Inflammatory macrophage treated with lipopolysaccharide for 4 hours (primary cell): ENCODE results near the gene EDAR.

ENCODE experiments used
- DNase-seq: peaks from one replicate; pipeline ENCODE4 v3.0.0-alpha.2; 2020

Gene EDAR

DNA sequence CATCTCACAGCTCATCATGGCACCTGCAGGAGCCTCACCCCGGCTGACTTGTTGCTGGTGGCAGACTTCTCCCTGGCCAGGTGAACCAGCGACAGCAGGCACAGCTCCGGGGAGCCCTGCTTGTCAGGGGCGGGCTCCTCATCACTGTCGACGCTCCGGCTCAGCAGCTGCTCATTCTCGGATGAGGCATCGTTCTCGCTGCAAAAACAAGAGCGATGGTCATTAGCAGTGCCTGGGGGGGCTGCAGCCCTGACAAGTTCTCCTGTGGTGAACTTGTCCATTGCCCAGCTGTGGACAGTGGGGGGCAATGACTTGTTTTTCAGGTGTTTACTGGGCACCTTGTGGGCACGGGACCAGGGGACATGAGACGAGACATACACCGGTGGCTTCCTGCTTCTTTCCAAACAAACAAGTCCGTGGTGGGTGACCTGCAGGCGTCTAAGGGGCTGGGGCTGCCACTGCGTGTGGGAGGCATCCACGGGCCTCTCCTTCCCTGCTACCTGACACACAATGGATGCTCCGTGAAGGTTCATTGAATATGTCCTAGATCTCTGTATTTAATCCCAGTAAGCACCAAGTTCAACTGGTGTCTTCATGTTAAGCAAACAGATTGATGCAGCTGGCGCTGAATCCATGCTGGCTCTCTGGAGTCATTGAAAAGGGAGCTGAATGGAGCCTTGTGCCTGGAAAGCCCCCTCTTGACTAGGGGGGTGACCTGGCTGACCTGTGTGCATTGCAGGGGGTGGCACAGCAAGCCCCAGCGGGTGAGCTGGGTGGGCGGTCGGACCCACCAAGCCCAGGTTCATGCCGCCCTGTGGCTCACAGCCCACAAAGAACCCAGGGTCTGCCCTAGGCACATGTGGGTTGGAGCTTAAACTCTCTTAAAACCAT lies 81.0 kb downstream of the EDAR start:
- DNase-seq: no peak

DNA sequence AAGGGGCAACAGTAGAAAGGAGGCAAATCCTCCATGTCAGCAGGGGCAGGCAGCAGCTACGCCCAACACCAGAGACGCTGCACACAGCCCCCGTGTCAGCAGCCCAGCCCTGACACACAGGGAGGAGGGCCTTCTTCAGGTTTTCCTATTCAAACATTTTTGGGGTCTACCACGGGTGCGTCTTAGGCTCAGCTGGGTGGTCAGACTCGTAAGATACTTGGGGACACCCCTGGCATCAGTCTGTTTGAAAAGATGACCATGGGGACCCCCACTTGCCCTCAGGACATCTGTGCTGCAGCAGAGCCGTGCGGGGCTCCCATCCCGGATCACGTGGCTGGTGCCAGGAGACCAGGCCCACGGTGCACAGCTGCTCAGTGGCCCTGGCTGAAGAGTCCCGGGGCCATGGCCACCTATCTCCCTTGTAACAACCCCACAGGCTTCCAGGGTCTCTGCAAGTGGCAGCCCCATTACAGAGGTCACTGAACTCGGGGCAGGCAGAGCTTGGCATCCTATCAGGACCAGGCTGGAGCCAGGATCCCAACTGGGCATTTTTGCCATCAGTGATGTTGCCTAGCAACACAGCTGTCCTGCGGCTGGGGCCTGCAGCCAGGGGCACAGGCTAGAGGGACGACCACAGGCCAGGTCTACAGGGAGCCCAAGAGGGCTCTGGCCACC lies 82.5 kb downstream of the EDAR start:
- no peak for DNase-seq

DNA sequence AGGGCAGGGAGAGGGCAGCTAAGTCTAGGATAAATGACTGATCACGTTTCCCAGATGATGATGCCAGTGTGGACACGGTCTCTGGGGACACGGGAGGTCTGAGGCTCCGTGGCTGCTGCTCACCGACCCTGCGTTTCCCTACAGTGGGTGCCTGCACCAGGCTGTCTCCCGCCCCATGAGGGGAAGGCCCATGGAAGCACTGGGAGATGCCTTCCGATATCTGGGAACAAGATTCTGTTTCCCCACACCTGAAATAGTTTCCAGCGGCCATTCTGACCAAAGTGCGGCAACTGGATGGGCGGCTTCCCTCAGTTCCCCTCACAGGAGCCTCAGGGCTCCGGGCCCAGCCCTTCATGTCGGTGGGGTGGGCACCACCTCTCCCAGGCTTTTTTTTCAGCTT lies 83.1 kb downstream of the EDAR start:
- no peak for DNase-seq

DNA sequence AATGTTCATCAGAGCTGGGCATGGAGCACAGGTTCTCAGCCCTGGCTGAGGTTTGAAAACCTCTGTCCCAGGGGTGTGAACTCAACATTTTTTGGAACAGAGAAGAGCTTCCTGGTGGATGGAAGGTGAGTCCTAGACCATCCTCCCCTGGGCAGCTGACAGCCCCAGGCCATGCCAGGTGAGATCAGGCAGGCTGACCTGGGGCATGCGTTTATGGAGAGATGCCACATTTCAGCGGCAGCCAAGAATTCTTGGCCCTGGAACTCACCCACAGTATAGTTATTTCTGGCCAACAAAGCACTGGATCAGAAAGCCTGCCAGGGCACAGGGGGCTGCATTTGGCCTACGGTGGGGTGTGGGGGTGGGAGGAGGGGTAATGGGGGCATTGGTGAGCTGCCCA lies 83.8 kb downstream of the EDAR start:
- no peak for DNase-seq

DNA sequence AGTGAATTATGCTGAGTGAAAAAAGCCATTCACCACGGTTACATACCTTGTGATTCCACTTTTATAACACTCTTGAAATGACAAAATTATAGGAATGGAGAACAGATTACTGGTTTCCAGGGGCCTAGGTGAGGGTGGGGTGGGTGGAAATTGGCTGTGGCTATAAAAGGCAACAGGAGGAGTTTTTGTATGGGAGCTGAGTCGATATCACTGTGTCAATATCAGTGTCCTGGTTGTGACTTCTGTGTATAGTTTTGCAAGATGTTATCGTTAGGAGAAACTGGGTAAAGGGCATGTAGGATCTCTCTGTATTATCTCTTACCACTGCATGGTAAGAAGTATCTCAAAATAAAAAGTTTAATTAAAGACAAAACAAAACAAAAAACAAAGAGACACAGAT lies 84.3 kb downstream of the EDAR start:
- no peak for DNase-seq

DNA sequence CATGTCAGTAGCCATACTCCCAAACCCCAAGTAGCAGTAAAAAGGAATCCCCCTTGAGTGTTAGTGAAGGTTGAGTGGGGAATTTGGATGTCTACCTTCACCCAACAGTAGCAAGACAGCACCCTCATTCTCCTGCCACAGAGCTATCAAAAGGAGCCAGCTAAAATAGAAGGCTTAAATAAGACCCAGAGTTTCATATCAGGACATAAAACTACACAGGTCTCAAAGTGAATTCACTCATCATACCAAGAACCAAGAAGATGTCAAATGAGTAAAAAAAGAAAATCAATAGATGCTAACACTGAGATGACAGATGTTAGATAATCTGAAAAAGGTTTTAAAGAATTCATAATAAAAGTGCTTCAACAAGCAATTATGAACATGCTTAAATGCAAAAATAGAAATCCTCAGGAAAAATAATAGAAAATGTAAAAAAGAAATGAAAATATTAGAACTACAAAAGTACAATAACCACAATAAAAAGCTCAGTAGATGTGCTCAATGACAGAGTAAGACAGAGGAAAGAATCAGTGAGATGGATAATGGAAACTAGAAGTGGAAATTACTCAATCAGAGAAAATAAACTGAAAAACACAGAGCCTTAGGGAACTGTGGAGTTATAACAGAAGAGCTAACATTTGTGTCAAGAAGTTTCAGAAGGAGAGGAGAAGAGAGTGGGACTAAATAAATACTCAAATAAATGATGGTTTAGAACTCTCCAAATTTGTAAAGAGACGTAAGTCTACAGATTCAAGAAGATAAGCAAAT lies 90.5 kb downstream of the EDAR start:
- DNase-seq: no peak

DNA sequence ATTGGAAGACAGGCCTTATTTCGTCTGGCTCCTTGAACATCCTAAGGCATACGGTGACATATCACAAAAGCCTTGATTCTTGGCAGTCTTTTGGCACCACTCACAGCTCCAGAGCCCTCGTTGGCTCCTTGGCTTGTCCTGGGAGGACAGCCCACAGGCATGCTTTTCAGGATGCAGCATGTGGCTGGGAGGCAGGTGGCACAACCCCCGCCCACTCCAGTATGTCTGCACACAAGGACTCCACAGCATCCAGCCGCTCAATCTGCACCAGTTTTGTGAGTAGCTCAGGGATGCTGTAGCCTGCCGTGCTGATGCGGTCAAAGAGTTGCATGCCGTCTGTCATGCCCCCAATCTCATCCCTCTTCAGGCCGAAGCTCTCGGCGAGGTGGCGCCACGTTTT lies 92.3 kb downstream of the EDAR start:
- DNase-seq: no peak

DNA sequence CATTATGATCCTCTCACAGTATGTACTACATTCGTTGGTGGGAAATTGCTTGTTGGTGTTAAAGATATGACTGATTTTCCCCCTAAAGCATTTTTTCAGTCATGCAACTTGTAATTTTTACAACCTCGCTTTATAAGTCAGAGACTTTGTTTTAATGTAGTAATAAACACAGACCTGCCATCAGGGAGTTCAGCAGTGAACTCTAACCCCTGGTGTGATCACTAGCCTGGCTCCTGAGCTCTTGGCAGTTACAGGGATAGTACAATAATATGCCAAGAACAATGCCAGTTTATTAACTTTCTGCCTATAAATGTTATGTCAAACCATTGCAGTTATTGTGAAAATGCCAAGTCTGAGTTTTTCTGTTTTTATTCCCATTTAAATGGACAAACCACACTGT lies 93.8 kb downstream of the EDAR start:
- no peak for DNase-seq

DNA sequence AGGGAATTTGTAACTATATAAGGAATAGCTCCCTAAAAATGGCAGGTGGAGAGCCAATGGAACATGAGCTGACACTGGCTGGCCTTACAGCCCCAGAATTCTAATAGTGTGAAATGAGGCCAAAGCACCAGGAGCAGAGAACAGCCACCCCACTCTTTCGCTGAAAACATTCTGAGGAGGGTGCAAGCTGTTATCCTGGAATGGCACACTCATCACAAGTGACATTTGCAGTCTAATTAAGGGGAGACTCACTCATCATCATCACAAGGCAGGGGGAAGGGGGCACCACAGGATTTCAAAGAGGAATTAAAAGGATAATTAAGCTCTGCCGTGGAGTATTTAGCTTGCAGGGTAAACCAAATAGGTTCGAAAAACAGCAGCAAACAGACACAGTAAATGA lies 94.3 kb downstream of the EDAR start:
- DNase-seq: no peak

DNA sequence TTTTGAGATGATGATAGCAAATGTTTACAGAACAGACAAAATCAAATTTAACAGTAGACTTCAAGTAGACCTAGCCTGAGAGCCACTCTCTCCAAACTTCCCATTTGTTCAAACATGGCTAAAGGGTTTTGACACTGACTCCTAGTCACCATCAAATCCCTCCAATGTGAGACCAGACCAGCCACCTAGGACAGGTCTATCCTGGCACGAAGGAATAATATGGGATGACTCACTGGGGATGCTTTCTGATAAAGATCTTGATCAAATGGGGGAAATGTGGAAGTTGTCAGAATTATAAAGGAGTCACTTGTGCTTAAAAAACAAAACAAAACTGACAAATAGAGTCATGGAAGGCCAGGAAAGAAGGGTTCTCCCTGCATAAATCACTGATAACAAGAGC lies 95.7 kb downstream of the EDAR start:
- no peak for DNase-seq

DNA sequence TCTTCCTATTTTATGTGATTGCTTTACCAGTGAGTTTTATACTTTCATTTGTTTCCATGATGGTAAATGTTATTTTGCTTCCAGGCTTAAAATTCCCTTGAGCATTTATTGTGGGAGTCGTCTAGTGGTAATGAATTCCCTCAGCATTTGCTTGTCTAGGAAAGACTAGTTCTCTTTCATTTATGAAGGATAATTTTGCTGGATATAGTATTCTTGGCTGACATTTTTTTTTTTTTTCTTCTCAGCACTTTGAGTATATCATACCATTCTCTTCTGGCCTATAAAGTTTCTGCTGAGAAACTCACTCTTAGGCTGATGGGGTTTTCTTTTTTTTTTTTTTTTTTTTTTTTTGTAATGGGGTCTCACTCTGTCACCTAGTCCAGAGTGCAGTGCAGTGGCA lies 99.1 kb downstream of the EDAR start:
- DNase-seq: no peak

DNA sequence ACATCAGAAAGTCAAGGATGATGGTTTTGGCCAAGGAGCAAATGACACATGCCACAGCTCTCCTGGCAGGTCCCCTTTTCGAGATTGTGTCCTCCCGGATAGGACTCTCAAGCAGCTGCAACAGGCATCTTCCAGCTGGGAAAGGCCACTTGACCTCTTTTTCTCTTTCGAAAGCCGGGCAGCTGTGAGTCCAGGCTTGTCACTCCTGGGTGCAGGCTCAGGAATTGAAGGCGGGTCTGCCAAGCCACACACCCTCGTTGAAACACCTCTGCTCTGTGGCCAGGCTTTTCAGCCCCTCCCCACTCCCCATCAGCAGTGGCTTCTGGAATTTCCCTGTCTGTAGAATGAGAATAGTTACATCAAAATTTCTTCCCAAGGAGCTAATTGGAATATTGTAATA lies 104.4 kb downstream of the EDAR start:
- no peak for DNase-seq

DNA sequence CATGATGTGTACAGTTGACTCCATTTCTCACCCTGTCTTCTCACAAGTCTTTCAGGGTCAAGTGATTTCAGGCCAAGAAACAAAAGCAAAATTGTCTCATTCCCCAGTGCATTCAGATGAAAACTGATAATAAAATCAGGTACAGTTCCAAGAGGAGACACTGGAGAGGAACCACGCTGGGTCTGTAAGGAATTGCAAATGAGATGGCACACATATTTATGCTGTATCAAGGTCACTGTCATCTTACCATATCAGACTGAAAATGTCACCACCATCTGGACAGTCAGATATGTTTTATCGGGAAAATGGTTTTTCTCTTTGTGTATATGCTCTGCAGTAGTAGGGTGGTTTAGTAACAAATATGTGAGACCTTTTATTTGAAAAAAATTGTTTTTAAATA lies 110.7 kb downstream of the EDAR start:
- DNase-seq: no peak

DNA sequence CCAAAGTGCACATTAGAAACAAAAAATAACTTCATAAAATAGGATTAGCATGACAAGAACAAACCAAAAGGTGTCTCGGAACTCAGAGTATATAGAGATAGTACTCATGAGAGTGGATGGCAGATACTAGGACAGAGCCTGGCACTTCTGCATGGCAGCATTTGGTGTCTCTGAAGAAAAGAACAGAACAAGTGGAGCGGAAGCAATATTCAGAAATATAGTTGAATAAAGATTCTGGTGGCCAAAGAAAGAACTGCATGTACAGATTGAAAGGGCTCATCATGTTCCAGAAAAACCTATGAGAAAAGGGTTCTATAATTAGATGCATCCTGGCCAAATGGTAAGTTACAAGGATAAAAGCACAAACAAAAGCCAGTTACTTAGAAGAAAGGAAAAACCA lies 111.5 kb downstream of the EDAR start:
- no peak for DNase-seq

DNA sequence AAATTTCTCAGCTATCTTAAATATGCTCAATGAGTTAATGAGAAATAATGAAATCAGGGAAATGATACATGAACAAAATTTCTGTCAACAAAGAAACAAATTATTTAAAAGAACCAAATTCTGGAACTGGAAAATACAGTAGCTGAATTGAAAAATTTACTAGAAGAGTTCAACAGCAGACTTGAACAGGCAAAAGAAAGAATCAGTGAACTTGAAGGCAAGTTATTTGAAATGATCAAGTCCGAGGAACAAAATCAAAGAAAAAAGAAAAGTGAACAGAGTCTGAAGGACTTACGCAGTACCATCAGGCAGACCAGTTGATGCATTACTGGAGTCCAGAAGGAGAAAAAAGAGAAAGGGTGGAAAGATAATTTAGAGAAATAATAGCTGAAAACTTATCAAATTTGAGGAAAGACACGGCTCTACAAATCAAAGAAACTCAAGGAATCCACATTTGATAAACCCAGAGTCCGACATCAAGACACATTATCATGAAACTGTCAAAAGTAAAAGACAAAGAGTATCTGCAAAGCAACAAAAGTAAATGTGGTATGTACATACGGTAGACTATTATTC lies 118.9 kb downstream of the EDAR start:
- no peak for DNase-seq

DNA sequence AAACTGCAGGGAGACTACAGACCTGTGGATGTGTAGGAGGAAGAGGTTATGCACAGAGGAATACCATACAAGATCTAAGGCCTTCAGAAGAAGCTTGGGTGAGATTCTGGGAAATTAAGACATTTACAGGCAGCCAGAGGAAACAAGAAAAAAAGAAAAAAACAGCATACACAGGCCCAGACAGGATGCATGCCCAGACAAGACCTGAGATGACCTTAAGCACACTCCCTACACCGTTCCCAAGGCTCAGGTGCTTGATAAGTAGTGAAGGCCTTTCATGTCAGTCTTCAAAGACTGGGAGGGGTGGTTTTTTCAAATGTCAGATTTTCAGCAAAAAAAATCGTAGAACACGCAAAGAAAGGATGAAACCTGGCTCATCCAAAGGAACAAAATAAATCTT lies 119.5 kb downstream of the EDAR start:
- DNase-seq: no peak

DNA sequence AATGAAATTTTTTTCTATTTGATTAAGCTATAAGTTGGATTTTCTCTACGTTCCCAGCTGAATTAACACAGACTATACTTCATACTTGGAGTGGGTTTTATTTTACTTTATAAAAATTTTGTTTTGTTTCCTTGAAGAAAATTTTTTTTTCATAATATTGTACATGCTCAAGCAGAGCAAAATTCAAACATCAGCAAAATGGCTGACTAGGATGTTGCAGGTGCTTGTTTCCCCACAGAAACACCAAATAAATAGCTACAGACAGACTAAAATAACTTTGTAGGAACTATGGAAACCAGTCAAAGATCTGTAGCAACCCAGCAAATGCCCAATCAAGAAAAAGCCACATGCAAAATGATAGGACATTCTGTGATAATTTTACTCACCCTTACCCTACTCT lies 120.1 kb downstream of the EDAR start:
- DNase-seq: no peak

DNA sequence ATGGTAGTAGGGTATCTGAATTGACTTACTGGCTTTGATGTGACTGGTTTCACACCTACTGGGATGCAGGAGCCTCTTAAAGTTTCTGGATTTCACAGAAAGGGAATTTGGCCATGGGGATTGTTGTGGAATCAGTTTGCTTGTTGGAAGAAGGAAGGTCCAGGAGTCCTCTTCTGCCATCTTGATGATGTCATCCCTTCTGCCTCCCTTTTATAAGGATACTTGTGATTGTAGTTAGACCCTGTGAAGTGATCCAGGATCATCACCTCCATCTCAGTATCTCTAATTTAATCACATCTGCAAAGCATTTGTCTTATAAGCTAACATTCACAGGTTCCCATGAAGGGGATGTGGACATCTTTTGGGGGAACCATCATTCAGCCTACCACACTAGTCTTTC lies 123.0 kb downstream of the EDAR start:
- no peak for DNase-seq

DNA sequence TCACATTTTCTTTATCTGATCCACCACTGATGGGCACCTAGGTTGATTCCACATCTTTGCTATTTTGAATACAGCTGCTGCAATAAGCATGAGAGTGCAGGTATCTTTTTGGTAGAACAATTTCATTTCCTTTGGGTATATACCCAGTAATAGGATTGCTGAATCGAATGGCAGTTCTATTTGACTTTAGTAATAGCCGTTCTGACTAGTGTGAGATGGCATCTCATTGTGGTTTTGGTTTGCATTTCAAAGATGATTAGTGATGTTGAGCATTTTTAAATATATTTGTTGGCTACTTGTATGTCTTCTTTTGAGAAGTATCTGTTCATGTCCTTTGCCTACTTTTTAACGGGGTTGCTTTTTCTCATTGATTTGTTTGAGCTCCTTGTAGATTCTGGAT lies 130.1 kb downstream of the EDAR start:
- no peak for DNase-seq

DNA sequence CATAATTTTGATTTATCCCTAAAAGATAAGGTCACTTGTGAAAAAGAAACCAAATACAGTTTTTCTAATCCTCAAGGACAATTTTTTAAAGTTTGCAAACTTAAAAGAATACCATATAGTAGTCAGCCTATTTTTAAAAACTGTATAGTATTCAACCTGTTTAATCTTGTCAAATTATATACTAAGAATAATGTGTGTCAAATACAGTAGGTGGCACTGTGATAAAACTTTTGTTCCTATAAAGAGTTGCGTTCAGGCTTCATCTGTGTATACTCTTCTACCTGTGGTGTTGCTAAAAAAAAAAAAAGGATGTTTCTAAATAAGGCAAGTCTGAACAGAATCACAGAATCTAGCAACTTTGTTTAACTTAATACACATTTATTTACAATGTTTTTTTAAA lies 133.8 kb downstream of the EDAR start:
- DNase-seq: no peak

DNA sequence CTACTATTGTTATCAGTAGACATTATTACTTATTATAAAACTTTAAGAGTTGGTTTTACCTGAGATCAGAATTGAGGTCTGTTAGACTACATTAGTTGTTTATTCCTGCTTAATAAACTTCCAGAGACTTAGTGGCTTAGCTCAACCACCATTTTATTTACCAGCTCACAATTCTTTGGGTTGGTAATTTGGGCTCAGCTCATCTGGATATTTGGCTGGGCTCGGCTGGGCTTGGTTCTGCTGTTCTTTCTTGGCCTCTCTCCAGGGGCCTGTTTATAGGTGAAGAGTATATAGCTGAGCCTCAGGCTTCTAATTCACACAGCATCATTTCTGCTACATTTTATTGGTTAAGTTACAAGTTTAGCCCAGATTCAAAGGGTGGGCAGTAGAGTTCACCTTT lies 134.5 kb downstream of the EDAR start:
- DNase-seq: no peak

DNA sequence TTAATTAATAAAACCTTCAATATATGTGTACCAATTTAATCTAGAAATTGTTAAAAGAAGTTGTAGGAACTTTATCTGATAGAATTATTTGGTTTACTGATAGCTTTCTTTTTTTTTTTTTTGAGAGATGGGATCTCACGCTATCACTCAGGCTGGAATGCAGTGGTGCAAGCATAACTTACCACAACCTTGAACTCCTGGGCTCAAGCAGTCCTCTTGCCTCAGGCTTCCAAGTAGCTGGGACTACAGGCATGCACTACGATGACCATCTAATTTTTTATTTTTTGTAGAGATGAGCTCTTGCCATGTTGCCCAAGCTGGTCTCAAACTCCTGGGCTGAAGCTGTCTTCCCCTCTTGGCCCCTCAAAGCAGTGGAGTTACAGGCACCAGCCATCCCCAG lies 135.6 kb downstream of the EDAR start:
- DNase-seq: no peak

DNA sequence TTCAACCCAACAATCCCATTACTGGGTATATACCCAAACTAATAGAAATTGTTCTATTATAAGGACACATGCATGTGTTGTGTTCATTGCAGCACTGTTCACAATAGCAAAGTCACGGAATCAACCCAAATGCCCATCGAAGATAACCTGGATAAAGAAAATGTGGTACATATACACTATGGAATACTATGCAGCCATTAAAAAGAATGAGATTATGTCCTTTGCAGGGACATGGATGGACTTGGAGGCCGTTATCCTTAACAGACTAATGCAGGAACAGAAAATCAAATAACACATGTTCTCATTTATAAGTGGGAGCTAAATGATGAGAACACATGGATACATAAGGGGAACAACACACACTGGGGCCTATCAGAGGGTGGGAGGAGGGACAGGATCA lies 136.6 kb downstream of the EDAR start:
- DNase-seq: no peak

DNA sequence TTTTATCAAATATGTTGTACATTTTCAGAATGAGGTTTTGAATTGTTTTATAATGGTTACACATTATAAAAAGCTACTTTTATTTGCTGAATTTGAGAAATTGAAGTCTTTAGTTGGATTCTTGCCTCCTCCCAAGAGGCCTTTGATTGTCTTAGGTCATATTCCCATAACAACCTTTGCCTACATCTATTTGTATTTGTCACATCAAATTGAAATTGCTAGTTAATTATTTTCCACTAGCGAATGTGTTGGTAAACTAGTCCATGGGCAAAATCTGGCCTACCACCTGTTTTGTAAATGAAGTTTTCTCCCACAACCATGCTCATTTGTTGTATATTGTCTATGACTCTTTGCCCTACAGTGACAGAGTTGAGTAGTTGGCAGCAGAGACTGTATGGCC lies 142.0 kb downstream of the EDAR start:
- no peak for DNase-seq
